Measurements from ENCODE around the gene MTAP.

The MTAP gene

DNA sequence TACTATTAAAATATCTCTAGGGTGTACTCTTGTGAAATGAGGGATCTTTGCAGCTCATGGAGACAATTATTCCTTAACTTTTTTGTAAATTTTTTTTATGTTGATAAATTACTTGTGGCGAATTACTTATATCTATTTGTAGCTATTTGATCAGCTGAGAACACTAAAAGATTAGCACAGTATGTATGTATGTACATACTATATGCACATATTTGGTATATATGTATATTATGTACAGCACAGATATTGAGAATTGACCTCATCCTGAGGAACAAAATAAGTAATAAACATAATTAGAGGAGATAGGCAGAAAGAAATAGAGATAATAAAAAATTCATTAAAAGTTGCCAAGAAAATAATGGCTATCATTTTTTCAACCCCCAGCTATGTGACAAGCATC lies 180.0 kb downstream of the MTAP start:
- no peaks in the 10 kb centered on the region for H3K27me3 ChIP-seq (replicated peaks; ENCODE audit: control insufficient read depth, insufficient read depth, low read length)
- TF ChIP-seq, protein P1, sequence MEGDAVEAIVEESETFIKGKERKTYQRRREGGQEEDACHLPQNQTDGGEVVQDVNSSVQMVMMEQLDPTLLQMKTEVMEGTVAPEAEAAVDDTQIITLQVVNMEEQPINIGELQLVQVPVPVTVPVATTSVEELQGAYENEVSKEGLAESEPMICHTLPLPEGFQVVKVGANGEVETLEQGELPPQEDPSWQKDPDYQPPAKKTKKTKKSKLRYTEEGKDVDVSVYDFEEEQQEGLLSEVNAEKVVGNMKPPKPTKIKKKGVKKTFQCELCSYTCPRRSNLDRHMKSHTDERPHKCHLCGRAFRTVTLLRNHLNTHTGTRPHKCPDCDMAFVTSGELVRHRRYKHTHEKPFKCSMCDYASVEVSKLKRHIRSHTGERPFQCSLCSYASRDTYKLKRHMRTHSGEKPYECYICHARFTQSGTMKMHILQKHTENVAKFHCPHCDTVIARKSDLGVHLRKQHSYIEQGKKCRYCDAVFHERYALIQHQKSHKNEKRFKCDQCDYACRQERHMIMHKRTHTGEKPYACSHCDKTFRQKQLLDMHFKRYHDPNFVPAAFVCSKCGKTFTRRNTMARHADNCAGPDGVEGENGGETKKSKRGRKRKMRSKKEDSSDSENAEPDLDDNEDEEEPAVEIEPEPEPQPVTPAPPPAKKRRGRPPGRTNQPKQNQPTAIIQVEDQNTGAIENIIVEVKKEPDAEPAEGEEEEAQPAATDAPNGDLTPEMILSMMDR (IDR thresholded peaks at IDR 0.05; ENCODE audit: insufficient read depth, low read length, poor library complexity, severe bottlenecking), result no peak
- H3K36me3 ChIP-seq (ENCODE audit: control insufficient read depth, insufficient read depth, low read length), result no peaks in the 10 kb centered on the region
- DNase-seq (ENCODE audit: extremely low read depth, insufficient read length), result no peak
- H3K4me3 ChIP-seq (replicated peaks; ENCODE audit: low read depth, low read length), result no peak overlapping the region

DNA sequence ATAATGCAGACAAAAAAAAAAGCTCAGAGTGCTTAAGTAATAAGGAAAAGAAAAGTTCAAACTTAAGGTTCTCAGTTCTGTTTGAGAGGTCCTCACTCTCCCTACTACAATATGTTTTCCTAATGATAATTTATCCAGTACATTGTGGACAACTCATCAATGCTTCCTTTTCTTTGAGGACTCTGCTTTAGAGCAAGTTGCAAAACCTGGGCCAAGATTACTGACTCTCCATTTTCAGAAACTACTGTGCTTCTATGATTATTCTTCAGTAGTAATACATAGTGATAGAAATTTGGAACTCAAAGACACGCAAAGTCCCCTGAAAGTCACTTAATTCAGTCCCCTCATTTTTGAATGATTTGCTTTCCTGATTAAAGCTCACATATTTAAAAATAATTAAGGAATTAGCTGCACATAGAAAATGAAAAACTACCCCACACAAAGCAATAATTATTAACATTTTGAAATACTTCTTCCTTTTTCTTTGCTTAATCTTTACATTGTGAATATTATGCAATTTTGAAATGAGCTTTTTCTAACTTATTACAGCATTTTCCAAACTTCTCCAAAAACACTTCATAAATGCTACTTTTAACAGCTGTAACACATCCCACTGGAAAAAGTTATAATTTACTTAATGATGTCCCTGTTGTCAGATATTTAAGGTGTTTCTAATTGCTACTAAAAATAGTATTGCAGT lies 180.6 kb downstream of the MTAP start:
- TF ChIP-seq, protein P1 (IDR thresholded peaks at IDR 0.05; ENCODE audit: insufficient read depth, low read length, poor library complexity, severe bottlenecking), result no peak
- DNase-seq (ENCODE audit: extremely low read depth, insufficient read length), result no peak
- no peaks in the 10 kb centered on the region for H3K27me3 ChIP-seq (replicated peaks; ENCODE audit: control insufficient read depth, insufficient read depth, low read length)

DNA sequence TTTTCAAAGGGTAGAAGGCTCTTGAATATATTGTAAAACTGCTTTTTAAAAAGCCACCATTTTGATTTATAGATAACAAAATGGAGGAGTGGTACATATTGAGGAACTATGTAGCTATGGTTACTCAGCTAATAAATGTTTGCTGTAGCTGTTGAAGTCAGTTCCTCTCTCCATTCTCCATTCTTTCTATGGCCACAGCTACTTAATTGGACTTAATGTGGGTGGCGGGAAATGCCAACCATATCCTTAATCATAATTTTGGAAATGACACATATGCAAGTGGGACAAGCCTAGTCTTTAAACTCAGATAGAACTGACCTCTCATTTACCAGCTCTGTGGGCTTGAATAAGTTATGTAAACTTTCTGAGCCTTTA lies 181.1 kb downstream of the MTAP start:
- Histone ChIP-seq H3K4me3 (replicated peaks; ENCODE audit: low read depth, low read length) (no peak overlapping the region), H3K36me3 (ENCODE audit: control insufficient read depth, insufficient read depth, low read length) (no peaks in the 10 kb centered on the region), H3K27me3 (replicated peaks; ENCODE audit: control insufficient read depth, insufficient read depth, low read length) (no peaks in the 10 kb centered on the region)
- no peak for DNase-seq (ENCODE audit: extremely low read depth, insufficient read length)
- TF ChIP-seq, protein P1 (IDR thresholded peaks at IDR 0.05; ENCODE audit: insufficient read depth, low read length, poor library complexity, severe bottlenecking), result no peak

More for the DNA sequence above, 180.6 kb downstream of the MTAP start:
- H3K4me3 ChIP-seq (replicated peaks; ENCODE audit: low read depth, low read length), result no peak overlapping the region
- H3K36me3 ChIP-seq (ENCODE audit: control insufficient read depth, insufficient read depth, low read length), result no peaks in the 10 kb centered on the region

DNA sequence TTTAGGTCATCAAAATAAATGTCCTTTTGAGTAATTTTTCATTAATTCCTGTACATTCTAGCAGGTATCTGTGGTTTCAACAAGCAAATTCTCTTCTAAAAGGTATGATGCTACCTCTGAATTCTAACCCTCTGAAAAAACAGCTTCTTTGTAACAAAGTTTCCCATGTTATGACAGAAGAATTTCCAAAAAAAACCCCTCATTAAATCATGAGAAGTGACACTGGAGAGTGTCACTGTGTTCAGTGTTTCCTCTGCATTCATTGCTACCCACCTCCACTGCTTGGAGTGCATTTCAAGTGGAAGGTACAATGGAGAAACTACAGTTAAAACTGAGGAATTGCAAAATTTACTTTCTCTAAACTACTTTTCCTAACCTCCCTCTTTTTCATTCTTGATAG lies 181.7 kb downstream of the MTAP start:
- Histone ChIP-seq H3K27me3 (replicated peaks; ENCODE audit: control insufficient read depth, insufficient read depth, low read length) (no peaks in the 10 kb centered on the region), H3K36me3 (ENCODE audit: control insufficient read depth, insufficient read depth, low read length) (no peaks in the 10 kb centered on the region), H3K4me3 (replicated peaks; ENCODE audit: low read depth, low read length) (no peak overlapping the region)
- no peak for DNase-seq (ENCODE audit: extremely low read depth, insufficient read length)
- TF ChIP-seq, protein P1 (IDR thresholded peaks at IDR 0.05; ENCODE audit: insufficient read depth, low read length, poor library complexity, severe bottlenecking), result no peak

DNA sequence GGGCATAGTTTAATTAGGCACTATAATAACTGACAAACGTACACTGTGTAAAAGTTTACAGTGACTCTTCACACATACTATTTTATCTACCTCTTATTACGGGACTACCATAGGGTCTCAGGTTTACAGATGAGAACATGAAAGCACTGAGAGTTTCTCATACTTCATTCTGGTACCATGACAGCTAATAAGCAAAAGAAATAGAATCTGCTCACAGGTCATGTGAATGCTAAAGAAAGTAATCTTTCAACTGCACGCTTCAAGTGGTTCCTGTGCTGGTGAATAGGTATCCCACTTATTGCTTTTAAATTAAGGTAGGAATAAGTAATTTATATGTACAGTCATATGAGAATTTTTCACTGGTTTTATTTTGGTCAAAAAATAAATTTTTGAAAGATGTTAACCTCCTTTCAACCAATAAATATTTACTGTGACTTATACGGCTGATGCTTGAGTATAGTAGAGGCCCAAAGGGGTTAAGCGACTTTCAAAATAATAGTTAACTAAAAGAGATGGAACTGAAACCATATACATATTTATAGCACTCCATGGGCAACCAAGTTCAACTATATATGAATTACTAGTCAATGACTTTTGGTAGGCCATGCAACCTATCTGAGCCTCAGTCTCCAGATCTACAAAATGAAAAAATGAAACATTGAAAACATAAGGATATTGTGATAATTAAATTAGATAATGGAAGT lies 183.7 kb downstream of the MTAP start:
- Histone ChIP-seq H3K36me3 (ENCODE audit: control insufficient read depth, insufficient read depth, low read length) (no peaks in the 10 kb centered on the region), H3K27me3 (replicated peaks; ENCODE audit: control insufficient read depth, insufficient read depth, low read length) (no peaks in the 10 kb centered on the region), H3K4me3 (replicated peaks; ENCODE audit: low read depth, low read length) (no peak overlapping the region)
- TF ChIP-seq, protein P1 (IDR thresholded peaks at IDR 0.05; ENCODE audit: insufficient read depth, low read length, poor library complexity, severe bottlenecking), result no peak
- DNase-seq (ENCODE audit: extremely low read depth, insufficient read length), result no peak

All from GM06990 (cell line).